ENCODE data around the gene PHLPP1. TPM values are rescaled to one million over a fixed set of nuclear protein-coding genes. Genes with fewer than 3 reads are reported as not detected.

The PHLPP1 gene
- total RNA-seq, 4 donors from 2014 or later, result 17.7 to 29.5 (median 25.5) TPM

DNA sequence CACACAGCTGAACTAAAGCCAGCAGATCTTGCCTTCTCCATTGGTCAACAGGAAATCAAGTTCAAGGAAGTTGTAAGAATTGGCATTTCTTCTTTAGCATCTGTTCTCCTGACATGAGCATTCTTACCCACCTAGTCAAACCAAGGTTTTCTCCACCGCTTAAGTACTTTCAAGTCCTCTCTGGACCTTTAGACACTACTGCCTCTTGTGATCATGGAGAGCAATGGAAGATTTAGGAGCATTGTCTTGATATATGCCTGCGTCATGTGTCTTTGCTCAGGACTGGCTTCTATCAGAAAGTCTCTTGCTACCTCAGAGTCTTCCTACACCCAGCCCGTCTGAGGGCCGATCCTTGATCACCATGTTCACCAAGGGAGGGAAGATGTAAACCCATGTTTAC lies 262.2 kb downstream of the PHLPP1 start:
- 86 to 94% methylated on average over 2 to 4 of the region's 4 CpGs for WGBS, 2 donors (ENCODE audit: low coverage in 1 of 2)
- TF ChIP-seq POLR2AphosphoS5 (IDR thresholded peaks at IDR 0.05), result no peak
- TF ChIP-seq EP300 (IDR thresholded peaks at IDR 0.05; ENCODE audit: low read depth), result no peak
- TF ChIP-seq, protein P1, sequence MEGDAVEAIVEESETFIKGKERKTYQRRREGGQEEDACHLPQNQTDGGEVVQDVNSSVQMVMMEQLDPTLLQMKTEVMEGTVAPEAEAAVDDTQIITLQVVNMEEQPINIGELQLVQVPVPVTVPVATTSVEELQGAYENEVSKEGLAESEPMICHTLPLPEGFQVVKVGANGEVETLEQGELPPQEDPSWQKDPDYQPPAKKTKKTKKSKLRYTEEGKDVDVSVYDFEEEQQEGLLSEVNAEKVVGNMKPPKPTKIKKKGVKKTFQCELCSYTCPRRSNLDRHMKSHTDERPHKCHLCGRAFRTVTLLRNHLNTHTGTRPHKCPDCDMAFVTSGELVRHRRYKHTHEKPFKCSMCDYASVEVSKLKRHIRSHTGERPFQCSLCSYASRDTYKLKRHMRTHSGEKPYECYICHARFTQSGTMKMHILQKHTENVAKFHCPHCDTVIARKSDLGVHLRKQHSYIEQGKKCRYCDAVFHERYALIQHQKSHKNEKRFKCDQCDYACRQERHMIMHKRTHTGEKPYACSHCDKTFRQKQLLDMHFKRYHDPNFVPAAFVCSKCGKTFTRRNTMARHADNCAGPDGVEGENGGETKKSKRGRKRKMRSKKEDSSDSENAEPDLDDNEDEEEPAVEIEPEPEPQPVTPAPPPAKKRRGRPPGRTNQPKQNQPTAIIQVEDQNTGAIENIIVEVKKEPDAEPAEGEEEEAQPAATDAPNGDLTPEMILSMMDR (IDR thresholded peaks at IDR 0.05), result no peak
- DNase-seq, result no peak
- no peaks in the 10 kb centered on the region for H3K9me3 ChIP-seq
- intact Hi-C loops (cut with DNase I; ENCODE audit: low total_unique reads) (no loop called here), in situ Hi-C loops (cut with MboI; ENCODE audit: low pct_ligation_motif_present in 1 of 4, low pct_unique_long_range_greater_than_20kb in 1 of 4, low sequenced_read_pairs in 3 of 4) (loop anchor here in 1 of 4 donors (25.0 kb wide), 2 partner anchors 265 to 390 kb away; partner anchors contain the start of gene PHLPP1)
- H3K27ac ChIP-seq, result no peak overlapping the region
- no peaks in the 10 kb centered on the region for H3K27me3 ChIP-seq
- peaks cover 0 to 8% (median 2%) of the 10 kb centered on the region in 4 donors for H3K4me1 ChIP-seq
- H3K4me3 ChIP-seq, result no peak overlapping the region
- peaks cover 0 to 5% (median 0%) of the 10 kb centered on the region in 4 donors for H3K36me3 ChIP-seq

- DNase-seq, result no peak
- H3K9me3 ChIP-seq, result no peaks in the 10 kb centered on the region
- in situ Hi-C loops (cut with MboI; ENCODE audit: low pct_ligation_motif_present in 1 of 4, low pct_unique_long_range_greater_than_20kb in 1 of 4, low sequenced_read_pairs in 3 of 4) (loop anchor here in 1 of 4 donors (25.0 kb wide), 2 partner anchors 266 to 391 kb away; partner anchors contain the start of gene PHLPP1), intact Hi-C loops (cut with DNase I; ENCODE audit: low total_unique reads) (no loop called here)
- H3K27ac ChIP-seq, result no peak overlapping the region
- no peak overlapping the region for H3K4me3 ChIP-seq
- no peak for TF ChIP-seq POLR2A (IDR thresholded peaks at IDR 0.05)
- no peaks in the 10 kb centered on the region for H3K27me3 ChIP-seq
- peaks cover 0 to 9% (median 3%) of the 10 kb centered on the region in 4 donors for H3K4me1 ChIP-seq
- peaks cover 0 to 5% (median 0%) of the 10 kb centered on the region in 4 donors for H3K36me3 ChIP-seq
- WGBS, 2 donors (ENCODE audit: low coverage in 1 of 2), result 94 to 98% methylated on average over 6 to 42 of the region's 42 CpGs
These were observed 263.1 kb downstream of the PHLPP1 start for GRCh38 chr18:62978251-62979049.

DNA sequence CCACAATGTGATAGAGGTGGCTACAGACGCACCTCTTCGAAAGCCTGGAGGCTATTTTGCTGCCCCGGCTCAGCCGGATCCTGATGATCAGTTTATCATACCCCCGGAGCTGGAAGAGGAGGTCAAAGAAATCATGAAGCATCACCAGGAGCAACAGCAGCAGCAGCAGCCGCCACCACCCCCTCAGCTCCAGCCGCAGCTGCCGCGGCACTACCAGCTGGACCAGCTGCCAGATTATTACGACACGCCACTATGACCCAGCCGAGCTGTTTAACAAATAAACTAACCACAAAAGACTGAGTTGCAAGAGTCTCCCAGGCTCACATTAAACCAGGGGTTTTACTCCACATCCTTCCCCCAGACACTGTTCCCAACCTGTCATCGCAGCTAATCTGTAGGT lies 263.8 kb downstream of the PHLPP1 start:
- Histone ChIP-seq H3K27ac (no peak overlapping the region), H3K4me3 (no peak overlapping the region), H3K4me1 (peaks cover 0 to 9% (median 3%) of the 10 kb centered on the region in 4 donors), H3K36me3 (peaks cover 0 to 5% (median 0%) of the 10 kb centered on the region in 4 donors), H3K27me3 (no peaks in the 10 kb centered on the region), H3K9me3 (no peaks in the 10 kb centered on the region)
- in situ Hi-C loops (cut with MboI; ENCODE audit: low pct_ligation_motif_present in 1 of 4, low pct_unique_long_range_greater_than_20kb in 1 of 4, low sequenced_read_pairs in 3 of 4), result loop anchor here in 1 of 4 donors (25.0 kb wide), 2 partner anchors 267 to 392 kb away; partner anchors contain the start of gene PHLPP1
- 36 to 67% methylated on average over 2 to 13 of the region's 13 CpGs for WGBS, 2 donors (ENCODE audit: low coverage in 1 of 2)
- no peak for DNase-seq
- intact Hi-C loops (cut with DNase I; ENCODE audit: low total_unique reads), result no loop called here
- TF ChIP-seq POLR2A (IDR thresholded peaks at IDR 0.05) (no peak), POLR2AphosphoS5 (IDR thresholded peaks at IDR 0.05) (no peak)

DNA sequence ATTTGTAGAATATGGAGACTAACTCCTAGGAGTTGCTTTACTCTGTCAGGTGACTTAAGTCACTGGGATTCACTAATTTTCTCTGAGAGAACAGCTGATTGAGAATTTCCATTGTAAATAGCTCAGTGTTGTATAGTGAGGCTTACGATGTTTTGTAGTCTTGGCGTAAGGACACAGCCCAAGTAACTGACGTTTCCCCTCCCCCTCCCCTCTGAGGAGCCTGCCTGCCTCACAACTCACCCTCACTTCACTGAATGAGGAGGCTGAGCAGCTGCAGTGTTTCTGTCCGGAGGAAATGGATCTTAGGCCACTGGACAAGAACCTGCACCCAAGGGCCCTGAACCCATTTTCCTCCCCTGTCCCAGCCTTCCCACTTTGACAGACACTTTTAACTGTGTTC lies 264.6 kb downstream of the PHLPP1 start:
- no peak for DNase-seq
- Histone ChIP-seq H3K4me3 (no peak overlapping the region), H3K9me3 (no peaks in the 10 kb centered on the region), H3K4me1 (peaks cover 0 to 9% (median 3%) of the 10 kb centered on the region in 4 donors), H3K36me3 (peaks cover 0 to 5% (median 0%) of the 10 kb centered on the region in 4 donors), H3K27me3 (no peaks in the 10 kb centered on the region), H3K27ac (no peak overlapping the region)
- in situ Hi-C loops (cut with MboI; ENCODE audit: low pct_ligation_motif_present in 1 of 4, low pct_unique_long_range_greater_than_20kb in 1 of 4, low sequenced_read_pairs in 3 of 4), result loop anchor here in 2 of 4 donors (10.0 to 25.0 kb wide), 3 partner anchors 268 to 395 kb away; partner anchors contain the start of gene PHLPP1 (in 1 of the 2)
- TF ChIP-seq POLR2AphosphoS5 (IDR thresholded peaks at IDR 0.05) (no peak), POLR2A (IDR thresholded peaks at IDR 0.05) (no peak), EP300 (IDR thresholded peaks at IDR 0.05; ENCODE audit: low read depth) (no peak)
- TF ChIP-seq, protein P1 (IDR thresholded peaks at IDR 0.05), result no peak
- intact Hi-C loops (cut with DNase I; ENCODE audit: low total_unique reads), result loop anchor here (5.0 kb wide), 2 partner anchors 268 to 393 kb away; no protein-coding TSS in a partner anchor
- 69 to 77% methylated on average over 3 to 4 of the region's 4 CpGs for WGBS, 2 donors (ENCODE audit: low coverage in 1 of 2)

DNA sequence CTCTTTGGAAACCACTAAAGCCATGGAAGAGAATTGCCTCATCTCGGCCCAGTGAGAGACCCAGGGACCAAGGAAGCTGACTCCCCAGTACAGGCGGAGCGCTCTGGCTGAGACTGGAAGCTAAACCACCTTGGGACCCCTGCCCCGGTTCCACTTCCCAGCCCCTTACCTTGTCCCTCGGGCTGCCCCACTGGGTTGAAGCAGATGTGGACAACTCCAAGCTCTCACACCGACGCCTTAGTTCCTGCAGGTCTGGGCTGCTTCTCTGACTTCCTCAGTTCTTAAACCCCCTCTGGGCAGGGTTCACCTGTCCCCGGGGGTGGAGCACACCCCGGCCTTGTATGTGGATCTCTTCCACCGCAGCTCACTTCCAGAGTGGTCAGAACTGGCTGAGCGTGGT lies 266.2 kb downstream of the PHLPP1 start:
- peaks cover 0 to 5% (median 3%) of the 10 kb centered on the region in 4 donors for H3K4me1 ChIP-seq
- peaks cover 0 to 5% (median 0%) of the 10 kb centered on the region in 4 donors for H3K36me3 ChIP-seq
- H3K4me3 ChIP-seq, result no peak overlapping the region
- 94% methylated on average over 11 of the region's 11 CpGs; no CpG with 5 or more reads in 1 of the 2 donors for WGBS, 2 donors (ENCODE audit: low coverage in 1 of 2)
- H3K27me3 ChIP-seq, result no peaks in the 10 kb centered on the region
- no peak overlapping the region for H3K27ac ChIP-seq
- in situ Hi-C loops (cut with MboI; ENCODE audit: low pct_ligation_motif_present in 1 of 4, low pct_unique_long_range_greater_than_20kb in 1 of 4, low sequenced_read_pairs in 3 of 4) (loop anchor here in 2 of 4 donors (10.0 to 25.0 kb wide), 3 partner anchors 269 to 397 kb away; partner anchors contain the start of gene PHLPP1 (in 1 of the 2)), intact Hi-C loops (cut with DNase I; ENCODE audit: low total_unique reads) (loop anchor here (5.0 kb wide), 2 partner anchors 269 to 394 kb away; no protein-coding TSS in a partner anchor)
- H3K9me3 ChIP-seq, result no peaks in the 10 kb centered on the region
- TF ChIP-seq POLR2AphosphoS5 (IDR thresholded peaks at IDR 0.05), result no peak
- TF ChIP-seq POLR2A (IDR thresholded peaks at IDR 0.05), result no peak
- no peak for TF ChIP-seq EP300 (IDR thresholded peaks at IDR 0.05; ENCODE audit: low read depth)
- TF ChIP-seq, protein P1 (IDR thresholded peaks at IDR 0.05), result no peak
- DNase-seq, result no peak
